ENCODE results near the gene DMAC2L.
"Not testable (repeated sequence)": the region's sequence is repeated elsewhere in the genome, so short reads cannot be mapped to it uniquely, and the experiment has no call there.

DMAC2L gene

GRCh38 chr14:50360093-50360492 lies 48.0 kb downstream of the DMAC2L start:
- no peak overlapping the region for H3K4me3 ChIP-seq (ENCODE audit: low read length)
- no peak for TF ChIP-seq EZH2phosphoT487 (IDR thresholded peaks at IDR 0.05; ENCODE audit: low read length)
- no peak for TF ChIP-seq EZH2 (optimal IDR thresholded peaks at IDR 0.05; ENCODE audit: low read depth, low read length)
- TF ChIP-seq, protein P1, sequence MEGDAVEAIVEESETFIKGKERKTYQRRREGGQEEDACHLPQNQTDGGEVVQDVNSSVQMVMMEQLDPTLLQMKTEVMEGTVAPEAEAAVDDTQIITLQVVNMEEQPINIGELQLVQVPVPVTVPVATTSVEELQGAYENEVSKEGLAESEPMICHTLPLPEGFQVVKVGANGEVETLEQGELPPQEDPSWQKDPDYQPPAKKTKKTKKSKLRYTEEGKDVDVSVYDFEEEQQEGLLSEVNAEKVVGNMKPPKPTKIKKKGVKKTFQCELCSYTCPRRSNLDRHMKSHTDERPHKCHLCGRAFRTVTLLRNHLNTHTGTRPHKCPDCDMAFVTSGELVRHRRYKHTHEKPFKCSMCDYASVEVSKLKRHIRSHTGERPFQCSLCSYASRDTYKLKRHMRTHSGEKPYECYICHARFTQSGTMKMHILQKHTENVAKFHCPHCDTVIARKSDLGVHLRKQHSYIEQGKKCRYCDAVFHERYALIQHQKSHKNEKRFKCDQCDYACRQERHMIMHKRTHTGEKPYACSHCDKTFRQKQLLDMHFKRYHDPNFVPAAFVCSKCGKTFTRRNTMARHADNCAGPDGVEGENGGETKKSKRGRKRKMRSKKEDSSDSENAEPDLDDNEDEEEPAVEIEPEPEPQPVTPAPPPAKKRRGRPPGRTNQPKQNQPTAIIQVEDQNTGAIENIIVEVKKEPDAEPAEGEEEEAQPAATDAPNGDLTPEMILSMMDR (IDR thresholded peaks at IDR 0.05; ENCODE audit: low read length), result no peak
- peaks cover 3% of the 10 kb centered on the region; the same call in 1 of the 2 replicates for H3F3A ChIP-seq (ENCODE audit: insufficient read depth, low read length)
- no peak overlapping the region for H3K27ac ChIP-seq (ENCODE audit: low read length)
- H3K4me2 ChIP-seq (ENCODE audit: low read depth, low read length), result no peak overlapping the region
- H3K79me2 ChIP-seq (ENCODE audit: low read length), result no peaks in the 10 kb centered on the region
- H3K9ac ChIP-seq (ENCODE audit: low read length), result no peak overlapping the region
- H3K36me3 ChIP-seq (replicated peaks; ENCODE audit: insufficient read depth, low read length), result no peaks in the 10 kb centered on the region
- no peak for DNase-seq
- no peak overlapping the region for H2AFZ ChIP-seq (ENCODE audit: low read length)
- H4K20me1 ChIP-seq (ENCODE audit: insufficient read depth, low read length), result no peaks in the 10 kb centered on the region
- no peaks in the 10 kb centered on the region for H3K27me3 ChIP-seq (replicated peaks; ENCODE audit: insufficient read depth, low read length)
- H3K9me2 ChIP-seq (replicated peaks; ENCODE audit: insufficient read depth, low read length), result no peaks in the 10 kb centered on the region
- no peaks in the 10 kb centered on the region for H3K4me1 ChIP-seq (ENCODE audit: low read length)
- H3K9me3 ChIP-seq (replicated peaks; ENCODE audit: insufficient read depth, low read length), result no peaks in the 10 kb centered on the region

DNA sequence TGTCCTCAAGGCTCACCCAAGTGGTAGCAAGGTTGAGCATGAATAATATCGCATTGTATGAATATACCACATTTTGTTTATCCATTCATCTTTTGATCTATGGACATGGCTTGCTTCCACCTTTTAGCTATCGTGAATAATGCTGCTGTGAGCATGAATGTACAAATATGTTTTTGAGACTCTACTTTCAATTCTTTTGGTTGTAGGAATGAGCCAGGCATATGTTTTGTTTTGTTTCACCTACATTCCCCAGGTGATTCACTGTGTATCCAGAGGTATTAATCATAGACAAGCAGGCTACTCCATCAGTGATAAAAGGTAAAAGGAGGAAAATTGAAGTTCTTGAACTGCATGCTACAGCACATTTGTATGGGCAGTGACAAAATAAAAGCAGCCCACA lies 48.7 kb downstream of the DMAC2L start:
- TF ChIP-seq EZH2 (optimal IDR thresholded peaks at IDR 0.05; ENCODE audit: low read depth, low read length) (no peak), EZH2phosphoT487 (IDR thresholded peaks at IDR 0.05; ENCODE audit: low read length) (no peak)
- TF ChIP-seq, protein P1 (IDR thresholded peaks at IDR 0.05; ENCODE audit: low read length), result no peak
- peaks cover 3% of the 10 kb centered on the region; the same call in 1 of the 2 replicates for H3F3A ChIP-seq (ENCODE audit: insufficient read depth, low read length)
- no peaks in the 10 kb centered on the region for H3K9me2 ChIP-seq (replicated peaks; ENCODE audit: insufficient read depth, low read length)
- H3K79me2 ChIP-seq (ENCODE audit: low read length), result no peaks in the 10 kb centered on the region
- DNase-seq, result no peak
- H3K36me3 ChIP-seq (replicated peaks; ENCODE audit: insufficient read depth, low read length), result no peaks in the 10 kb centered on the region
- no peak overlapping the region for H2AFZ ChIP-seq (ENCODE audit: low read length)
- no peaks in the 10 kb centered on the region for H4K20me1 ChIP-seq (ENCODE audit: insufficient read depth, low read length)
- no peaks in the 10 kb centered on the region for H3K4me1 ChIP-seq (ENCODE audit: low read length)
- no peaks in the 10 kb centered on the region for H3K27me3 ChIP-seq (replicated peaks; ENCODE audit: insufficient read depth, low read length)
- no peak overlapping the region for H3K4me2 ChIP-seq (ENCODE audit: low read depth, low read length)
- H3K27ac ChIP-seq (ENCODE audit: low read length), result no peak overlapping the region
- no peak overlapping the region for H3K4me3 ChIP-seq (ENCODE audit: low read length)
- H3K9ac ChIP-seq (ENCODE audit: low read length), result no peak overlapping the region
- no peaks in the 10 kb centered on the region for H3K9me3 ChIP-seq (replicated peaks; ENCODE audit: insufficient read depth, low read length)

GRCh38 chr14:50361473-50362403 lies 49.6 kb downstream of the DMAC2L start:
- H2AFZ ChIP-seq (ENCODE audit: low read length); H4K20me1 ChIP-seq (ENCODE audit: insufficient read depth, low read length); H3K4me1 ChIP-seq (ENCODE audit: low read length); H3K27ac ChIP-seq (ENCODE audit: low read length); H3K79me2 ChIP-seq (ENCODE audit: low read length); H3F3A ChIP-seq (ENCODE audit: insufficient read depth, low read length); H3K9me2 ChIP-seq (replicated peaks; ENCODE audit: insufficient read depth, low read length); H3K27me3 ChIP-seq (replicated peaks; ENCODE audit: insufficient read depth, low read length); H3K36me3 ChIP-seq (replicated peaks; ENCODE audit: insufficient read depth, low read length); H3K9me3 ChIP-seq (replicated peaks; ENCODE audit: insufficient read depth, low read length); DNase-seq; H3K9ac ChIP-seq (ENCODE audit: low read length); H3K4me3 ChIP-seq (ENCODE audit: low read length); H3K4me2 ChIP-seq (ENCODE audit: low read depth, low read length): not testable (repeated sequence)
